GM13977 (cell line): ENCODE data around the gene MAPKAP1.
"Not testable (repeated sequence)": the region's sequence is repeated elsewhere in the genome, so short reads cannot be mapped to it uniquely, and the experiment has no call there.

Experiments used
- DNase-seq: peaks from one replicate; pipeline ENCODE4 v3.0.0; 2012; ENCODE audit warnings: low spot score
- in situ Hi-C: fragments of 300-500 bp; cut with MboI; formaldehyde crosslinking; loops from one replicate; pipeline ENCODE4 v1.12.0; 2022; ENCODE audit warnings: low sequenced_read_pairs, low pct_unique_long_range_greater_than_20kb, mixed read lengths, inconsistent platforms; ENCODE audit not compliant: unreplicated experiment
- TF ChIP-seq, protein P1 (sequence below): IDR thresholded peaks from 2 replicates; pipeline ENCODE4 v1.5.1; 2012; ENCODE audit warnings: mild to moderate bottlenecking, control low read depth; ENCODE audit not compliant: insufficient read depth; ENCODE audit errors: extremely low read depth, missing control alignments

The MAPKAP1 gene

DNA sequence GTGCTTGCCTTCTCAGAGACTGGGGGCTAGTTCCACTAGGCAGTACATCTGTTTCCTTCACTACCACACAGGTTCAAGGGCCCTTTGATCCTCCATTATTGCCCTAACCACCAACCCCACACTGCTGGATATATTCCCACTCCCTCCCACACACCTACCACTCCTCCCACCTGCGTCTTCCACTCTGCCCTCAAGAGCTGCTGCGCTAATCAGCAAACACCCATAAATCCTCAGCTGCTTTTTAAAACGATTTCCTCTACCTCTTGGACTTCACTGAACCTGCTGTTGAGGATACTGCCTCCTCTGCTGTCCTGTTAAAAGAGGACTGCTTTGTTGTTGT is 120.9 kb downstream of the MAPKAP1 start:
- in situ Hi-C loops: no loop called here
- TF ChIP-seq, protein P1, sequence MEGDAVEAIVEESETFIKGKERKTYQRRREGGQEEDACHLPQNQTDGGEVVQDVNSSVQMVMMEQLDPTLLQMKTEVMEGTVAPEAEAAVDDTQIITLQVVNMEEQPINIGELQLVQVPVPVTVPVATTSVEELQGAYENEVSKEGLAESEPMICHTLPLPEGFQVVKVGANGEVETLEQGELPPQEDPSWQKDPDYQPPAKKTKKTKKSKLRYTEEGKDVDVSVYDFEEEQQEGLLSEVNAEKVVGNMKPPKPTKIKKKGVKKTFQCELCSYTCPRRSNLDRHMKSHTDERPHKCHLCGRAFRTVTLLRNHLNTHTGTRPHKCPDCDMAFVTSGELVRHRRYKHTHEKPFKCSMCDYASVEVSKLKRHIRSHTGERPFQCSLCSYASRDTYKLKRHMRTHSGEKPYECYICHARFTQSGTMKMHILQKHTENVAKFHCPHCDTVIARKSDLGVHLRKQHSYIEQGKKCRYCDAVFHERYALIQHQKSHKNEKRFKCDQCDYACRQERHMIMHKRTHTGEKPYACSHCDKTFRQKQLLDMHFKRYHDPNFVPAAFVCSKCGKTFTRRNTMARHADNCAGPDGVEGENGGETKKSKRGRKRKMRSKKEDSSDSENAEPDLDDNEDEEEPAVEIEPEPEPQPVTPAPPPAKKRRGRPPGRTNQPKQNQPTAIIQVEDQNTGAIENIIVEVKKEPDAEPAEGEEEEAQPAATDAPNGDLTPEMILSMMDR: no peak
- DNase-seq: no peak

DNA sequence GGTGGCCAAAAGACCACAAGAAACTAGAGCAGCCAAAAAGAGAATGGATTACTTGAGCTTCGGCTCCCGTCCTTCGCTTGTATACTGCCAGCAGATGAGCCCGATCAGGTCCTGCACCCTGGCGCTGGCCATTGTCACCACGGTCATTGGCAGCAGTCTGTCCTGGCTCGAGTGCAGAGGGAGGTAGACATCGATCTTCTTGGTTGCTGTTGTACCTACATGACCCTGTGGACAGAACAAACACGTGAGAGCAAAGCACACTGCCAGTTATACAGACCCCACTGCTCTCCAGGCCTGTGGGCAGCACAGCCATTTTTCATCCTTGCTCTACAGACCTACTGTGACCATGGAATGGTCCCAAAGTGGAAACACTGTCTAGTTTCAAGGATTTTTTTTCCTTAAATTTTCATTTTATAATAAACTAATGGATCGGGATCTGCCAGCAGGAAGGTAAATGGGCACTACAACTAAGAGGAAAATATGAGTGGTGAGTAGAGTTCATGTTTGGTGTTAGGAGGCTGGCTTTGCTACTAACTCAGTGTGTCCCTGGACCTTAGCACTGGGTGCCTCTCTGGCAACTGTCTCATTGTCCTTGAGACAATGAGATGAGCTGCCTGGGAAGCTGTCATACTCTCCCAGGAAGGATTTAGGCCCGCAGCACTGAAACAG is 121.4 kb downstream of the MAPKAP1 start:
- TF ChIP-seq, protein P1: no peak
- DNase-seq: no peak
- in situ Hi-C loops: no loop called here

DNA sequence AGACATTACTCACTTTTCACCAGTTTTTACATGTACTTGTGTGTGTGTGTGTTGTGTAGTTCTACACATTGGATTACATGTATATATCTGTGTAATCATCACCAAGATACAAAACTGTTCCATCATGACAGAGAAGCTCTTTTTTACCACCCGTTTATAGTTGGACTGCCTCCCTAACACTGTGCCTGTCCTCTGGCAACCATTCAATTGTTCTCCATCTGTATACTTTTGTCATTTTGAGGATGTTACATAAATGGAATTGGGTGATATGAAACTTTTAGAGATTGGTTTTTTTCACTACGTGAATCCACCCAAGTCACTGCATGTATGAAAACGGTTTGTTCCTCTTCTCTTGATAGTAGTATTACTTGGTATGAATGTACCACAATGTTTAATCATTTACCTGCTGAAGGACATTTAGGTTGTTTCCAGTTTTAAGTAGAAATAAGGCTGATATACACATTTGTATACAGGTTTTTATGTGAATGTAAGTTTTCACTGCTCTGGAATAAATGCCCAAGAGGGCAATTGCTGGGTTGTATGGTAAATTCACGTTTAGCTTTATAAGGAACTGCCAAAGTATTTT is 126.2 kb downstream of the MAPKAP1 start:
- in situ Hi-C loops: no loop called here
- TF ChIP-seq, protein P1: no peak
- no peak for DNase-seq

DNA sequence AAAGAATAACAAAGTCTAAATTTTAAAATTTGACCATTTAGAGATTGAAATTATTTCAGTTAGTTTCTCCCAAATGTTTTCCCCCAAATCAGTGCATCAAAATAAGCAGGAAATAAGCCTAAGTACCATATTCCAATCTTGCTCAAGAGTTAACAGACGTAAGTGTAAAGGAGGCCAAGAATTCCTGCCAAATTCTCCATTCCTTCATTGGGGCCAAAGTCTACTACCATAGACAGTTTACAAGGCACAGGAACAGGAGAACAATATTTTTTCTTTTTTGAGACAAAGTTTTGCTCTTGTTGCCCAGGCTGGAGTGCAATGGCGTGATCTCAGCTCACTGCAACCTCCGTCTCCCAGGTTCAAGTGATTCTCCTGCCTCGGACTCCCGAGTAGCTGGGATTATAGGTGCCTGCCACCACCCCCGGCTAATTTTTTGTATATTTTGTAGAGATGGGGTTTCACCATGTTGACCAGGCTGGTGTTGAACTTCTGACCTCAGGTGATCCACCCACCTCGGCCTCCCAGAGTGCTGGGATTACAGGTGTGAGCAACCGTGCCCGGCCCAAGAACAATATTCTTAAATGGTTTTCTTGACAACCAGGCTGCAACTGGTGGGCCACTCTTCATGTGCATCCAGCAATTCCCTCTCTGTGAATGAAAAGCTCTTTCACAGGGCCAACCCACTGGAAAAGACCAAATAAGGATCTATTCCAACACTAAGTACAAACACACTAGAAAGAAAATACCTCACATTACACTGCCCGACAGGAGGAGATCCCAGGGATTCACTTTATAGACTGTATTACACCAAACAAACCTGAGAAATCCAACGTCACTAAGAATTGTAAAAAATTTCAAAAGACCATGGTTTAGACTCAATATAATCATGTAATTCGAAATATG is 127.7 kb downstream of the MAPKAP1 start:
- TF ChIP-seq, protein P1: no peak
- in situ Hi-C loops: no loop called here
- DNase-seq: no peak

DNA sequence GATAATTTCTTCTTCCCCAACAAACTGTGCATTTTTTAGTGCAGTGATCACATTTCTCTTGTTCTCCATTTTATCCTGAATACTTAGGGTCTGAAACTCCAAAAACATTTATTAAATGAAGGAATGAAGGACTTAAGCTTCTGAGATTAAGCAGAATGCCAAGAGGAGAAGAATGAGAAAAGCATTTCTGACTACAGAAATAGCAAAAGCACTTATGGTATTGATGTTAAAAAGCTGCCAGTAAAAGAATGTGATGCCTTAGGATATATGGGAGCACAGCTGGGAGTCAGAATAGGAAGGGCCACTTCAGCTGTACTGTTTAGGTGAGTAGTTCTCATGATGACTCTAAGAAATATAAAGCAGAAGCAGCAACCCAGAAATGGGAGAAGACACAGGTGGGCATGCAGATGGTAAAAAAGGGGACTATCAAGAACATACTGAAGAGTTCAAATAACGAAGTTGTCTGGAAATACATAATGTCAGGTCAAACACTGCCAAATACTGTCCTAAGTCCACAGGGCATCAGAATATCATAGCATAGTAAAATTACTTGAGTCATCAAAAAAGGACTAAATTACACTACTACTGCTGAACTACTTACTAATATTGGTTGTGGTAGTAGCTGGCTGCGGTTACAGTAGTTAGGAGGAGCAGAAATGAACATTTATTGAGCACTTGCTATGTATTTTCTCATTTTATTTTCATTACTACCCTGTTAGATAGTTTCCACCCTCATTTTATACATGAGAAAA is 132.7 kb downstream of the MAPKAP1 start:
- DNase-seq: no peak
- in situ Hi-C loops: no loop called here
- TF ChIP-seq, protein P1: no peak

DNA sequence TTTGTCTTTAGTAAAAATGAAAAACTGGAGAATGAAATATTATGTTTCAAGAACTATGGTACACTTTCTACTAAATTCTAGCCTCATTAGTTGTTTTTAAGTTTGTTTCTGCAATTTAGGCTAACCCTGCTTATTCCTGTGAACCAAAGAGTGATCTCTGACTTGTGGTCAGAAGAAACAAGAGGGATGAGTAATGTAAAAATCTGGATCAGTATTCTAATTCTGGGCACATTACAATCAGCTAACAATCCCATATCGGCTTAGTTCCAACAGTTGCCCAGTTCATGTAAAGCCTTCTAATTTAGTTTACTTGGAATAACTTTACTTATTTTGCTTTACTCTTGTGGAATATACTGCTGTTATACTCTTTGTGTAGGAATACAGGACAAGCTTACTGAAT is 134.5 kb downstream of the MAPKAP1 start:
- DNase-seq, in situ Hi-C loops: not testable (repeated sequence)

DNA sequence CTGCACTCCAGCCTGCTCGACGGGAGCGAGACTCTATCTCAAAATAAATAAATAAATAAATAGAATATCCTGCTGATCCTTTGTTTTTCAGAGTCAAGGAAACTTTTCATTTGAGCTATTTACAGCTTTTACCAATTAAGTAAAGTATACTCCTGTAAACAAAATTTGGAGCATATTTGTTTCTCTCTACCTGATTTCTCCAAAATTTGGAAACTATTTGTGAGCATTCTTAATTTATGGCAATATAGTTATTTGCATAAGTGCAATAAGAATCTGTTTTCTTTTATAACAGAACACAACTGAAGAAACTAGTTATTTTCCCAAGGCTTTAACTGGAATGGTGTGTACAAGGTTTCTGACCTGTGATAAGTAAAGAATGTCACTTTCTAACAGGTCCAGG is 135.2 kb downstream of the MAPKAP1 start:
- DNase-seq, in situ Hi-C loops: not testable (repeated sequence)
